Neutrophil (primary cell): ENCODE data around the gene SDC1.

Source experiments
- H3K27ac ChIP-seq: fragments of 200-600 bp; sonication (generic); 2 replicates; pipeline ENCODE4 v1.5.1; 2016; ENCODE audit warnings: mild to moderate bottlenecking, moderate library complexity
- H3K27me3 ChIP-seq: fragments of 200-600 bp; sonication (generic); 2 replicates; pipeline ENCODE4 v1.6.0; 2016; ENCODE audit warnings: mild to moderate bottlenecking
- H3K36me3 ChIP-seq: fragments of 200-600 bp; sonication (generic); 2 replicates; pipeline ENCODE4 v1.5.1; 2017
- H3K4me1 ChIP-seq, 2 experiments: fragments of 200-600 bp in 1 of 2; sonication (generic) in 1 of 2; 1 replicate in 1 of 2; 2 replicates in 1 of 2; pipeline versions ENCODE4 v1.5.1 to v1.6.1; 2013 to 2016; ENCODE audit warnings: low read depth in 1 of 2, low read length in 1 of 2, mild to moderate bottlenecking in 1 of 2, moderate library complexity in 1 of 2; ENCODE audit not compliant: control insufficient read depth in 1 of 2, insufficient read depth in 1 of 2
- H3K4me3 ChIP-seq, 2 experiments: fragments of 200-600 bp in 1 of 2; sonication (generic) in 1 of 2; 1 replicate in 1 of 2; 2 replicates in 1 of 2; pipeline ENCODE4 v1.5.1; 2013 to 2016; ENCODE audit warnings: low read depth in 1 of 2, low read length in 1 of 2, mild to moderate bottlenecking in 1 of 2, moderate library complexity in 1 of 2
- H3K9me3 ChIP-seq: fragments of 200-600 bp; sonication (generic); 2 replicates; pipeline ENCODE4 v1.5.1; 2016
- CTCF ChIP-seq: fragments of 200-600 bp; sonication (generic); IDR thresholded peaks from 2 replicates; pipeline ENCODE4 v1.5.1; 2016; ENCODE audit warnings: antibody characterized with exemption

SDC1 gene

GRCh38 chr2:20176760-20177159 is 48.2 kb downstream of the SDC1 start:
- Histone ChIP-seq H3K36me3 (no peaks in the 10 kb centered on the region), H3K27ac (no peak overlapping the region), H3K9me3 (no peaks in the 10 kb centered on the region), H3K4me1 (no peaks in the 10 kb centered on the region), H3K4me3 (no peak overlapping the region), H3K27me3 (no peaks in the 10 kb centered on the region)
- TF ChIP-seq CTCF = no peak

GRCh38 chr2:20175931-20176330 is 49.0 kb downstream of the SDC1 start:
- Histone ChIP-seq H3K4me1 (no peaks in the 10 kb centered on the region), H3K36me3 (no peaks in the 10 kb centered on the region), H3K4me3 (no peak overlapping the region), H3K9me3 (no peaks in the 10 kb centered on the region), H3K27ac (no peak overlapping the region), H3K27me3 (no peaks in the 10 kb centered on the region)
- TF ChIP-seq CTCF = no peak

GRCh38 chr2:20175267-20175666 is 49.7 kb downstream of the SDC1 start:
- Histone ChIP-seq H3K9me3 (no peaks in the 10 kb centered on the region), H3K27ac (no peak overlapping the region), H3K4me3 (no peak overlapping the region), H3K4me1 (no peaks in the 10 kb centered on the region), H3K27me3 (no peaks in the 10 kb centered on the region), H3K36me3 (no peaks in the 10 kb centered on the region)
- TF ChIP-seq CTCF = no peak

GRCh38 chr2:20174410-20174809 is 50.5 kb downstream of the SDC1 start:
- Histone ChIP-seq H3K27me3 (no peaks in the 10 kb centered on the region), H3K27ac (no peak overlapping the region), H3K36me3 (no peaks in the 10 kb centered on the region), H3K4me3 (no peak overlapping the region), H3K9me3 (no peaks in the 10 kb centered on the region), H3K4me1 (no peaks in the 10 kb centered on the region)
- no peak for TF ChIP-seq CTCF

- H3K4me3 ChIP-seq = no peak overlapping the region
- no peaks in the 10 kb centered on the region for H3K9me3 ChIP-seq
- TF ChIP-seq CTCF = no peak
- H3K27ac ChIP-seq = no peak overlapping the region
- no peaks in the 10 kb centered on the region for H3K4me1 ChIP-seq
- no peaks in the 10 kb centered on the region for H3K27me3 ChIP-seq
- H3K36me3 ChIP-seq = no peaks in the 10 kb centered on the region
Observed at GRCh38 chr2:20173496-20174402, 51.2 kb downstream of the SDC1 start.
